K562 (cell line): ENCODE measurements around the gene ROBO1. TPM values are rescaled to one million over a fixed set of nuclear protein-coding genes. Genes with fewer than 3 reads are reported as not detected.

Source experiments
- ATAC-seq: fragments of 200-7000 bp; cut with Tn5 transposase; 3 replicates; pipeline ENCODE4 v1.9.1; 2020; ENCODE audit warnings: moderate library complexity
- BruUV-seq: library from RNA; stranded (reverse); fragments of 400-500 nt; replicated peaks from 2 replicates; lab custom pipeline; 2021; lab: Mats Ljungman, UMichigan
- CTCF ChIA-PET: fragments of 300-600 bp; formaldehyde crosslinking; extraction: SDS; loops from one replicate; lab custom pipeline; 2021; ENCODE audit warnings: low intra/inter-chr PET ratio; lab: Yijun Ruan, JAX
- POLR2A ChIA-PET: fragments of 300-600, 350-650 bp; sonication (Branson Sonifier 250); formaldehyde crosslinking; extraction: SDS; loops from one replicate; lab custom pipeline; 2021; ENCODE audit warnings: antibody characterized with exemption, inconsistent platforms; lab: Yijun Ruan, JAX
- DNase-seq, 4 experiments: peaks; one replicate each; pipeline versions ENCODE4 v3.0.0 to v3.0.0-alpha.2; 2011 to 2018; ENCODE audit warnings: low spot score in 3 of 4, mixed read lengths in 3 of 4; ENCODE audit errors: extremely low read depth in 1 of 4
- FAIRE-seq: peaks from 2 replicates; lab custom pipeline; 2011; peaks lifted over from hg19 to GRCh38; lab: Jason Lieb, UNC
- H2AFZ ChIP-seq: 2 replicates; pipeline ENCODE4 v1.6.0; 2011; ENCODE audit warnings: low read depth, low read length, control low read depth, inconsistent platforms
- H3K27ac ChIP-seq: fragments of 200-600 bp; 3 replicates; pipeline ENCODE4 v1.8.0; 2011; ENCODE audit warnings: low read depth, mild to moderate bottlenecking, control low read depth, inconsistent platforms, low read length, moderate library complexity, mixed read lengths; ENCODE audit errors: extremely low read depth
- H3K27me3 ChIP-seq, 2 experiments: fragments of 300-600 bp in 1 of 2; 2 replicates in 1 of 2; 3 replicates in 1 of 2; pipeline versions ENCODE4 v1.6.0 to v1.8.0; 2011; ENCODE audit warnings: inconsistent platforms in 2 of 2, low read length in 2 of 2, mild to moderate bottlenecking in 1 of 2, mixed read lengths in 1 of 2, moderate library complexity in 1 of 2; ENCODE audit not compliant: control insufficient read depth in 2 of 2, insufficient read depth in 2 of 2
- H3K36me3 ChIP-seq: fragments of 300-600 bp; 3 replicates; pipeline ENCODE4 v1.8.0; 2011; ENCODE audit warnings: mild to moderate bottlenecking, low read length, inconsistent platforms; ENCODE audit not compliant: control insufficient read depth, insufficient read depth
- H3K4me1 ChIP-seq, 2 experiments: fragments of 200-600 bp in 1 of 2; replicated peaks in 1 of 2; 2 replicates in 1 of 2; 3 replicates in 1 of 2; pipeline versions ENCODE4 v1.5.1 to v1.8.0; 2011; ENCODE audit warnings: inconsistent platforms in 2 of 2, low read length in 2 of 2, mild to moderate bottlenecking in 1 of 2, mixed read lengths in 1 of 2, moderate library complexity in 1 of 2; ENCODE audit not compliant: control insufficient read depth in 2 of 2, insufficient read depth in 2 of 2
- H3K4me2 ChIP-seq: 2 replicates; pipeline ENCODE4 v1.6.1; 2011; ENCODE audit warnings: low read length, control low read depth, inconsistent platforms, mixed read lengths; ENCODE audit not compliant: insufficient read depth
- H3K4me3 ChIP-seq: fragments of 200-600 bp; sonication (generic), shearing (Covaris generic); 2 replicates; pipeline ENCODE4 v1.5.1; 2016; ENCODE audit warnings: control low read depth, inconsistent platforms
- H3K79me2 ChIP-seq: fragments of 200-600 bp; 3 replicates; pipeline ENCODE4 v1.8.0; 2011; ENCODE audit warnings: low read length, inconsistent platforms; ENCODE audit not compliant: control insufficient read depth, insufficient read depth
- H3K9ac ChIP-seq, 2 experiments: 2 replicates each; pipeline versions ENCODE4 v1.6.0 to v1.6.1; 2011; ENCODE audit warnings: low read depth in 2 of 2, low read length in 2 of 2, control low read depth in 1 of 2, inconsistent platforms in 1 of 2, mild to moderate bottlenecking in 1 of 2, mixed read lengths in 1 of 2; ENCODE audit not compliant: insufficient read depth in 1 of 2
- H3K9me1 ChIP-seq: one replicate; pipeline ENCODE4 v1.6.0; 2011; ENCODE audit warnings: inconsistent platforms, mild to moderate bottlenecking, low read length, moderate library complexity; ENCODE audit not compliant: control insufficient read depth, insufficient read depth
- H3K9me3 ChIP-seq: replicated peaks from 2 replicates; pipeline ENCODE4 v1.5.1; 2011; ENCODE audit warnings: low read depth, low read length, inconsistent platforms; ENCODE audit not compliant: control insufficient read depth, insufficient read depth
- H4K20me1 ChIP-seq: replicated peaks from 2 replicates; pipeline ENCODE4 v1.6.1; 2011; ENCODE audit warnings: low read length, inconsistent platforms, mixed read lengths; ENCODE audit not compliant: control insufficient read depth, insufficient read depth
- CEBPB ChIP-seq: fragments of 450-650 bp; IDR thresholded peaks from 2 replicates; pipeline ENCODE4 v1.6.1; 2016; ENCODE audit warnings: missing genetic modification characterization, missing compliant biosample characterization
- ELF2 ChIP-seq: fragments of 250-450 bp; sonication (Bioruptor Pico); IDR thresholded peaks from 2 replicates; pipeline ENCODE4 v1.5.0; 2021; ENCODE audit warnings: mild to moderate bottlenecking
- FOXM1 ChIP-seq, 2 experiments: fragments of 450-650 bp in 1 of 2; sonication (generic) in 1 of 2; formaldehyde crosslinking in 1 of 2; IDR thresholded peaks; 2 replicates each; pipeline versions ENCODE4 v1.6.1 to v1.9.0; 2017 to 2022; ENCODE audit warnings: low read depth in 2 of 2, mild to moderate bottlenecking in 2 of 2, missing genetic modification reagents in 1 of 2, moderate library complexity in 1 of 2
- HSF4 ChIP-seq: fragments of 250-450 bp; sonication (Bioruptor Pico); IDR thresholded peaks from 2 replicates; pipeline ENCODE4 v2.1.2; 2022; ENCODE audit warnings: mild to moderate bottlenecking, moderate library complexity, borderline replicate concordance
- PHB2 ChIP-seq: fragments of 450-650 bp; IDR thresholded peaks from 2 replicates; pipeline ENCODE4 v1.6.1; 2017; ENCODE audit warnings: low read depth
- PHF21A ChIP-seq: fragments of 450-650 bp; IDR thresholded peaks from 2 replicates; pipeline ENCODE4 v1.6.1; 2017; ENCODE audit warnings: low read depth, borderline replicate concordance
- PPARD ChIP-seq: fragments of 250-450 bp; sonication (Bioruptor Pico); IDR thresholded peaks from 2 replicates; pipeline ENCODE4 v1.8.0; 2022; ENCODE audit warnings: inconsistent platforms, mild to moderate bottlenecking, moderate library complexity
- PRMT5 ChIP-seq: sonication (generic); formaldehyde crosslinking; IDR thresholded peaks from 2 replicates; pipeline ENCODE4 v1.5.0; 2020; ENCODE audit warnings: missing genetic modification reagents
- SPI1 ChIP-seq: IDR thresholded peaks from 2 replicates; pipeline ENCODE4 v1.6.1; 2011; ENCODE audit warnings: low read depth, low read length, control low read depth, borderline replicate concordance
- YY1 ChIP-seq, 3 experiments: IDR thresholded peaks; 2 replicates each; pipeline ENCODE4 v1.6.1; 2011; ENCODE audit warnings: low read length in 2 of 3, mild to moderate bottlenecking in 2 of 3, moderate library complexity in 2 of 3, borderline replicate concordance in 1 of 3, control low read depth in 1 of 3, low read depth in 1 of 3; ENCODE audit not compliant: insufficient read depth in 3 of 3, insufficient replicate concordance in 2 of 3, control insufficient read depth in 1 of 3, insufficient read length in 1 of 3; ENCODE audit errors: extremely low read depth in 1 of 3
- ZNF3 ChIP-seq: fragments of 250-450 bp; sonication (Bioruptor Pico); IDR thresholded peaks from 2 replicates; pipeline ENCODE4 v1.5.0; 2021; ENCODE audit warnings: mild to moderate bottlenecking, moderate library complexity
- WGBS: fragments of 100-300 bp; shearing (Covaris generic); methylation state at CpG from one replicate; pipeline ENCODE4 v1.1.6; 2016; ENCODE audit warnings: low coverage, mixed read lengths; ENCODE audit not compliant: insufficient coverage; ENCODE audit errors: missing lambda C conversion rate; 5-methylcytosine and 5-hydroxymethylcytosine counted together
- in situ Hi-C: fragments of 300-500 bp; cut with MboI; formaldehyde crosslinking; loops from 4 replicates; pipeline ENCODE4 v1.15.0; 2018; ENCODE audit warnings: inconsistent platforms, mixed read lengths
- intact Hi-C: fragments of 100-400 bp; cut with micrococcal nuclease; formaldehyde crosslinking; loops from 2 replicates; pipeline ENCODE4 v1.14.2; 2022
- polyA plus RNA-seq, 8 experiments: library from polyadenylated mRNA; depleted of rRNA in 4 of 8; stranded (reverse) in 5 of 8; unstranded in 3 of 8; fragments of >200 nt; fragmentation: Nextera tagmentation in 2 of 8; fragmentation: Illumina TruSeq in 1 of 8; extraction: Ambion mirVana in 2 of 8; extraction: Trizol in 1 of 8; gene quantifications; 2 replicates each; pipeline versions ENCODE4 v1.2.1 to v1.2.3, GENCODE V29; 2011 to 2014; ENCODE audit warnings: inconsistent platforms in 1 of 8, missing spikeins in 1 of 8
- total RNA-seq, 7 experiments: library from RNA; depleted of rRNA in 6 of 7; stranded (reverse); fragments of >200 nt in 6 of 7; fragmentation: Illumina TruSeq in 2 of 7; extraction: Trizol in 2 of 7; gene quantifications; 2 replicates each; pipeline versions ENCODE4 v1.2.1 to v1.2.3, GENCODE V29; 2011 to 2021; ENCODE audit warnings: low replicate concordance in 1 of 7
- TF ChIP-seq, protein P1 (sequence below): IDR thresholded peaks from 2 replicates; pipeline ENCODE4 v1.6.1; 2016; ENCODE audit warnings: missing genetic modification characterization, missing compliant biosample characterization
- TF ChIP-seq, protein P2 (sequence below): fragments of 250-450 bp; sonication (Bioruptor Pico); IDR thresholded peaks from 2 replicates; pipeline ENCODE4 v1.4.0; 2020

Gene ROBO1
- total and polyA plus RNA-seq, 9 of the 15 experiments (the other 6 are each of a cell fraction or from before 2014, with no cell fraction given): 0.01 to 0.53 (median 0.17) TPM; not detected in 5

DNA sequence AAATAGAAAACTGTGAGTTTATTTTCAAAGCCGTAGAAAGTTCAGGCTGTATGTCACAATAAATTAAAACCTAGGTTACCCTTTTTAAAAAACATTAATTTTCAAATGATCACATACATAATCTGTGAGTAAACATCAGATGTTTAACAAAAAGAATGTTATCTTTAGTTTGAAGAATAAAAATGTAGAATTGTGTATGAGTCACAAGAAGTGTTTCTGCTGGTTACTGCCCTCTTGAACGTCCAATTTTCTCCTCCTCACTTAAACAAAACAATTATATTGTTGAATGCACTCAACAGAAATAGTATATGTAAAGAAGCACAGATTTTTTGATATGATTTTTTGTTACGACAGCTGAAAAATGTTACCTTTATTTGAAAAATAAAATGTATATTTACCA lies 855.1 kb downstream of the ROBO1 start (continued):
- TF ChIP-seq FOXM1 (IDR thresholded peaks at IDR 0.05; ENCODE audit: low read depth): no peak
- TF ChIP-seq FOXM1 (CRISPR knock-in tag; IDR thresholded peaks at IDR 0.05; ENCODE audit: low read depth): no peak
- TF ChIP-seq PHB2: no peak
- TF ChIP-seq ELF2 (CRISPR knock-in tag): no peak

DNA sequence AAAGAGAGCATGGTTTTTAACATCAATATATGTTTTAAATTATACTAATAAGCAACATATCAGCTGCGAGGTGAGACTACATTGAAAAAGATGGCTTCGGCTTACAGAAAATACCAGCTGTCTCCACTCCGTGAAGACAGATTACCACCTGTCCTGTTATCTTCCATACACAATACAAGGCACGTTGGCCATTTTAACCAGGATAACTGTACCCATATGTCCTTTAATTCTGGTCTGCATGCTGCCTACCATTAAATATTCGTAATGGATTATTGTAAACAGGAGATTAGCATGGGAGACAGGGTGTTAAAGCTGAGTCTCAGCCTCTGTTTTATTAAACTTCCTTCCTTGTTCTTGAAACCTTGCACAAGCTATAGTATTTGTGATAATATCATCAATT lies 855.5 kb downstream of the ROBO1 start:
- Histone ChIP-seq H3K79me2 (no peaks in the 10 kb centered on the region), H3K9me3 (no peaks in the 10 kb centered on the region), H3K27ac (no peak overlapping the region), H3K36me3 (no peaks in the 10 kb centered on the region), H3K27me3 (no peaks in the 10 kb centered on the region), H3K4me3 (no peak overlapping the region), H3K4me1 (no peaks in the 10 kb centered on the region), H4K20me1 (no peaks in the 10 kb centered on the region), H3K4me2 (no peak overlapping the region), H3K9ac (no peak overlapping the region), H3K9me1 (no peaks in the 10 kb centered on the region), H2AFZ (no peak overlapping the region)
- no peak for FAIRE-seq
- no TSS peak for BruUV-seq
- DNase-seq: no peak
- intact Hi-C loops: no loop called here
- POLR2A ChIA-PET: no interaction called here
- CTCF ChIA-PET: no interaction called here
- ATAC-seq: no peak
- in situ Hi-C loops: no loop called here
- WGBS: 0% methylated on average over 5 of the region's 5 CpGs
- TF ChIP-seq PHF21A (no peak), YY1 (IDR thresholded peaks at IDR 0.05; ENCODE audit: borderline replicate concordance in 1 of 3, control insufficient read depth in 1 of 3, extremely low read depth in 1 of 3, insufficient read depth in 3 of 3, insufficient read length in 1 of 3, insufficient replicate concordance in 2 of 3, low read depth in 1 of 3, low read length in 2 of 3) (no peak), ZNF3 (no peak), HSF4 (CRISPR knock-in tag) (no peak), PPARD (no peak), PRMT5 (CRISPR knock-in tag) (no peak), CEBPB (tag) (no peak), SPI1 (no peak)
- TF ChIP-seq, protein P1, sequence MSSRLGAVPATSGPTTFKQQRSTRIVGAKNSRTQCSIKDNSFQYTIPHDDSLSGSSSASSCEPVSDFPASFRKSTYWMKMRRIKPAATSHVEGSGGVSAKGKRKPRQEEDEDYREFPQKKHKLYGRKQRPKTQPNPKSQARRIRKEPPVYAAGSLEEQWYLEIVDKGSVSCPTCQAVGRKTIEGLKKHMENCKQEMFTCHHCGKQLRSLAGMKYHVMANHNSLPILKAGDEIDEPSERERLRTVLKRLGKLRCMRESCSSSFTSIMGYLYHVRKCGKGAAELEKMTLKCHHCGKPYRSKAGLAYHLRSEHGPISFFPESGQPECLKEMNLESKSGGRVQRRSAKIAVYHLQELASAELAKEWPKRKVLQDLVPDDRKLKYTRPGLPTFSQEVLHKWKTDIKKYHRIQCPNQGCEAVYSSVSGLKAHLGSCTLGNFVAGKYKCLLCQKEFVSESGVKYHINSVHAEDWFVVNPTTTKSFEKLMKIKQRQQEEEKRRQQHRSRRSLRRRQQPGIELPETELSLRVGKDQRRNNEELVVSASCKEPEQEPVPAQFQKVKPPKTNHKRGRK (tag): no peak
- TF ChIP-seq, protein P2, sequence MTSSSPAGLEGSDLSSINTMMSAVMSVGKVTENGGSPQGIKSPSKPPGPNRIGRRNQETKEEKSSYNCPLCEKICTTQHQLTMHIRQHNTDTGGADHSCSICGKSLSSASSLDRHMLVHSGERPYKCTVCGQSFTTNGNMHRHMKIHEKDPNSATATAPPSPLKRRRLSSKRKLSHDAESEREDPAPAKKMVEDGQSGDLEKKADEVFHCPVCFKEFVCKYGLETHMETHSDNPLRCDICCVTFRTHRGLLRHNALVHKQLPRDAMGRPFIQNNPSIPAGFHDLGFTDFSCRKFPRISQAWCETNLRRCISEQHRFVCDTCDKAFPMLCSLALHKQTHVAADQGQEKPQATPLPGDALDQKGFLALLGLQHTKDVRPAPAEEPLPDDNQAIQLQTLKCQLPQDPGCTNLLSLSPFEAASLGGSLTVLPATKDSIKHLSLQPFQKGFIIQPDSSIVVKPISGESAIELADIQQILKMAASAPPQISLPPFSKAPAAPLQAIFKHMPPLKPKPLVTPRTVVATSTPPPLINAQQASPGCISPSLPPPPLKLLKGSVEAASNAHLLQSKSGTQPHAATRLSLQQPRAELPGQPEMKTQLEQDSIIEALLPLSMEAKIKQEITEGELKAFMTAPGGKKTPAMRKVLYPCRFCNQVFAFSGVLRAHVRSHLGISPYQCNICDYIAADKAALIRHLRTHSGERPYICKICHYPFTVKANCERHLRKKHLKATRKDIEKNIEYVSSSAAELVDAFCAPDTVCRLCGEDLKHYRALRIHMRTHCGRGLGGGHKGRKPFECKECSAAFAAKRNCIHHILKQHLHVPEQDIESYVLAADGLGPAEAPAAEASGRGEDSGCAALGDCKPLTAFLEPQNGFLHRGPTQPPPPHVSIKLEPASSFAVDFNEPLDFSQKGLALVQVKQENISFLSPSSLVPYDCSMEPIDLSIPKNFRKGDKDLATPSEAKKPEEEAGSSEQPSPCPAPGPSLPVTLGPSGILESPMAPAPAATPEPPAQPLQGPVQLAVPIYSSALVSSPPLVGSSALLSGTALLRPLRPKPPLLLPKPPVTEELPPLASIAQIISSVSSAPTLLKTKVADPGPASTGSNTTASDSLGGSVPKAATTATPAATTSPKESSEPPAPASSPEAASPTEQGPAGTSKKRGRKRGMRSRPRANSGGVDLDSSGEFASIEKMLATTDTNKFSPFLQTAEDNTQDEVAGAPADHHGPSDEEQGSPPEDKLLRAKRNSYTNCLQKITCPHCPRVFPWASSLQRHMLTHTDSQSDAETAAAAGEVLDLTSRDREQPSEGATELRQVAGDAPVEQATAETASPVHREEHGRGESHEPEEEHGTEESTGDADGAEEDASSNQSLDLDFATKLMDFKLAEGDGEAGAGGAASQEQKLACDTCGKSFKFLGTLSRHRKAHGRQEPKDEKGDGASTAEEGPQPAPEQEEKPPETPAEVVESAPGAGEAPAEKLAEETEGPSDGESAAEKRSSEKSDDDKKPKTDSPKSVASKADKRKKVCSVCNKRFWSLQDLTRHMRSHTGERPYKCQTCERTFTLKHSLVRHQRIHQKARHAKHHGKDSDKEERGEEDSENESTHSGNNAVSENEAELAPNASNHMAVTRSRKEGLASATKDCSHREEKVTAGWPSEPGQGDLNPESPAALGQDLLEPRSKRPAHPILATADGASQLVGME: no peak
